Panc1 (cell line): ENCODE measurements around the gene CAPN10.

ENCODE experiments used
- POLR2AphosphoS5 ChIP-seq: IDR thresholded peaks from 2 replicates; pipeline ENCODE4 v1.6.1; 2012; ENCODE audit warnings: mild to moderate bottlenecking, low read depth, low read length, moderate library complexity
- TF ChIP-seq, protein P1 (sequence below): fragments of 450-650 bp; IDR thresholded peaks from 2 replicates; pipeline ENCODE4 v1.5.1; 2017; ENCODE audit warnings: mild to moderate bottlenecking

DNA sequence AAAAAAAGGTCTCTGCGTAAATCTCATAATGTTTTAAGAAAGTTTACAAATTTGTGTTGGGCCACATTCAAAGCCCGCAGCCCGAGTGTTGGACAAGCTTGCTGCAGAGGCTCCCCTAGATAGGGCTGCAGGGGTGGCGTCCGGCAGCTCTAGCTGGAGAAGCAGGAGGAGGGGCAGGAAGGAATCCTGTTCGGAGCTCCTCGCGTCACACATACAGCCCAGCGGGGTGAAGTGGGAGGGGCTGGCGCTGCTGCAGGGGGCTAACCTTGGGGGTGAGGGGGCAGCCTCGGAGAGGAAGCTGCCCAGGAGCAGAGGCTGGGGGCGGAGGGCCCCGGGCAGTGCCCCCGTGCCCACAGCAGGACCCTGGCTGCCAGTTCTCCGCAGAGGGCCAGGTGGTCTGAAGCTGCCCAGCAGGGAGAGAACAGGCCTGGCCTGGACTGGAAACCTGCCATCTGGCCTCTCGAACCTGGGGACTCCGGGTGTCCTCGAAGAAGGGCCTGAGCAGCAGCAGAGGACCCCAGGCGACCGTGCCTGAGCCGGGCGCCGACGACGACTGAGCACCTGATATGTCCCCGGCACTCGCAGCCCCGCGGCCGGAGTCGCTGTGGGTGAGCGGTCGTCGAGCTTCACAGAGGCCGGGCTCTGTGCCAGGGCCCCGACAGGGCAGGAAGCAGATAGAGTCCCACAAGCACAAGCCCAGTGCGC lies 36.1 kb downstream of the CAPN10 start:
- TF ChIP-seq, protein P1, sequence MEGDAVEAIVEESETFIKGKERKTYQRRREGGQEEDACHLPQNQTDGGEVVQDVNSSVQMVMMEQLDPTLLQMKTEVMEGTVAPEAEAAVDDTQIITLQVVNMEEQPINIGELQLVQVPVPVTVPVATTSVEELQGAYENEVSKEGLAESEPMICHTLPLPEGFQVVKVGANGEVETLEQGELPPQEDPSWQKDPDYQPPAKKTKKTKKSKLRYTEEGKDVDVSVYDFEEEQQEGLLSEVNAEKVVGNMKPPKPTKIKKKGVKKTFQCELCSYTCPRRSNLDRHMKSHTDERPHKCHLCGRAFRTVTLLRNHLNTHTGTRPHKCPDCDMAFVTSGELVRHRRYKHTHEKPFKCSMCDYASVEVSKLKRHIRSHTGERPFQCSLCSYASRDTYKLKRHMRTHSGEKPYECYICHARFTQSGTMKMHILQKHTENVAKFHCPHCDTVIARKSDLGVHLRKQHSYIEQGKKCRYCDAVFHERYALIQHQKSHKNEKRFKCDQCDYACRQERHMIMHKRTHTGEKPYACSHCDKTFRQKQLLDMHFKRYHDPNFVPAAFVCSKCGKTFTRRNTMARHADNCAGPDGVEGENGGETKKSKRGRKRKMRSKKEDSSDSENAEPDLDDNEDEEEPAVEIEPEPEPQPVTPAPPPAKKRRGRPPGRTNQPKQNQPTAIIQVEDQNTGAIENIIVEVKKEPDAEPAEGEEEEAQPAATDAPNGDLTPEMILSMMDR, result no peak
- no peak for TF ChIP-seq POLR2AphosphoS5
